WERI-Rb-1 (cell line): ENCODE results near the gene POLE.

Experiments used
- DNase-seq: peaks from one replicate; pipeline ENCODE4 v3.0.0-alpha.2; 2020
- H3K27ac ChIP-seq: fragments of 250-450 bp; sonication (Bioruptor Pico); 2 replicates; pipeline ENCODE4 v1.5.1; 2020; ENCODE audit warnings: mild to moderate bottlenecking, moderate library complexity
- H3K27me3 ChIP-seq: fragments of 250-450 bp; sonication (Bioruptor Pico); 2 replicates; pipeline ENCODE4 v1.5.1; 2021; ENCODE audit warnings: mild to moderate bottlenecking, low read depth, moderate library complexity; ENCODE audit not compliant: insufficient read depth, severe bottlenecking
- H3K36me3 ChIP-seq: fragments of 250-450 bp; sonication (Bioruptor Pico); 2 replicates; pipeline ENCODE4 v1.5.1; 2020; ENCODE audit warnings: mild to moderate bottlenecking, moderate library complexity
- H3K4me3 ChIP-seq: 2 replicates; pipeline ENCODE4 v1.5.1; 2011; ENCODE audit warnings: low read depth, mild to moderate bottlenecking, control low read depth, low read length
- H3K9me3 ChIP-seq: fragments of 250-450 bp; sonication (Bioruptor Pico); 2 replicates; pipeline ENCODE4 v1.5.1; 2021; ENCODE audit warnings: mild to moderate bottlenecking, moderate library complexity; ENCODE audit not compliant: severe bottlenecking
- TF ChIP-seq, protein P1 (sequence below): IDR thresholded peaks from 2 replicates; pipeline ENCODE4 v1.5.1; 2011; ENCODE audit warnings: low read depth, mild to moderate bottlenecking, control low read depth, inconsistent platforms, low read length

POLE gene

GRCh38 chr12:132686825-132687210 is 324 bp downstream of the POLE start:
- peak overlapping the region; percentile 91 for H3K27ac ChIP-seq

GRCh38 chr12:132685400-132685799 is 1.7 kb downstream of the POLE start:
- TF ChIP-seq, protein P1, sequence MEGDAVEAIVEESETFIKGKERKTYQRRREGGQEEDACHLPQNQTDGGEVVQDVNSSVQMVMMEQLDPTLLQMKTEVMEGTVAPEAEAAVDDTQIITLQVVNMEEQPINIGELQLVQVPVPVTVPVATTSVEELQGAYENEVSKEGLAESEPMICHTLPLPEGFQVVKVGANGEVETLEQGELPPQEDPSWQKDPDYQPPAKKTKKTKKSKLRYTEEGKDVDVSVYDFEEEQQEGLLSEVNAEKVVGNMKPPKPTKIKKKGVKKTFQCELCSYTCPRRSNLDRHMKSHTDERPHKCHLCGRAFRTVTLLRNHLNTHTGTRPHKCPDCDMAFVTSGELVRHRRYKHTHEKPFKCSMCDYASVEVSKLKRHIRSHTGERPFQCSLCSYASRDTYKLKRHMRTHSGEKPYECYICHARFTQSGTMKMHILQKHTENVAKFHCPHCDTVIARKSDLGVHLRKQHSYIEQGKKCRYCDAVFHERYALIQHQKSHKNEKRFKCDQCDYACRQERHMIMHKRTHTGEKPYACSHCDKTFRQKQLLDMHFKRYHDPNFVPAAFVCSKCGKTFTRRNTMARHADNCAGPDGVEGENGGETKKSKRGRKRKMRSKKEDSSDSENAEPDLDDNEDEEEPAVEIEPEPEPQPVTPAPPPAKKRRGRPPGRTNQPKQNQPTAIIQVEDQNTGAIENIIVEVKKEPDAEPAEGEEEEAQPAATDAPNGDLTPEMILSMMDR, result no peak
- Histone ChIP-seq H3K9me3 (no peaks in the 10 kb centered on the region), H3K4me3 (no peak overlapping the region), H3K36me3 (peaks cover 42% of the 10 kb centered on the region), H3K27me3 (no peaks in the 10 kb centered on the region), H3K27ac (no peak overlapping the region)
- DNase-seq, result no peak

More at GRCh38 chr12:132686825-132687210, 324 bp downstream of the POLE start:
- TF ChIP-seq, protein P1, result no peak
- Histone ChIP-seq H3K9me3 (no peaks in the 10 kb centered on the region), H3K4me3 (peak overlapping the region; percentile 68), H3K36me3 (peaks cover 45% of the 10 kb centered on the region), H3K27me3 (no peaks in the 10 kb centered on the region)
- DNase-seq, result peak; percentile 20

GRCh38 chr12:132677492-132677891 is 9.7 kb downstream of the POLE start:
- peaks cover 93% of the 10 kb centered on the region for H3K36me3 ChIP-seq
- H3K27me3 ChIP-seq, result no peaks in the 10 kb centered on the region
- no peak overlapping the region for H3K4me3 ChIP-seq
- H3K9me3 ChIP-seq, result no peaks in the 10 kb centered on the region
- TF ChIP-seq, protein P1, result no peak
- H3K27ac ChIP-seq, result no peak overlapping the region
- no peak for DNase-seq

DNA sequence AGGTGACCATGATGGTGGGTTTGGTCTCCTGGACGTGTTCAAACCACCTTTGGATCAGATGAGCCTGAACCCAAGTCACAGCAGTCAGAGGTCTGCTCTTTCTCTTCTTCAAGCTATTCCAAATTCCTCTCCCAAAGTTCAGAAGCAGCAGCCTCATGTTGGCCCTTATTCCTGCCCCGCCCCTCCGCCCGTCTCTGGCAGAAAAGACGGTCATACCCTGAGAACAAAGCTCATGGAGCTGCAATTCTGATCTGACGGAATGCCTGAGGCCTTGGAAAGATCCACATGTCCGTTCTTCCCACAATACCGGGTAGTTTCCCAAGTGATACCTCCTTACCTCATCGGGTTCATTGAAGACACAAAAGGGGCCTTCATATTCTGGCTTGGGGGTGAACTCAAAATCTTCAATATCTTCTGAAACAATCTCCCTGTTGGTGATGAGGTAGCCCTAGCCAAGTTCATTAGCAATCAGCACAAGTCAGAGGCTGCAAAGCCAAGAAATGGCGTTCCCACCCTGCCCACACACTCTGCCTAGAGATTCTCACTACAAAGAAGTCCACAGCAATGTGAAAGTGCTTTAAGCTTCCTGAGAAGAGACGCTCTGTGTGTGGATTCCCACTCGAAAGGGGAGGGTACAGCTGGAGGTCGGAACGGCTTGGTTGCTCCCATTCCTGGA is 11.2 kb downstream of the POLE start:
- no peak for DNase-seq
- Histone ChIP-seq H3K27ac (no peak overlapping the region), H3K27me3 (no peaks in the 10 kb centered on the region), H3K36me3 (peaks cover 98% of the 10 kb centered on the region), H3K9me3 (no peaks in the 10 kb centered on the region), H3K4me3 (no peak overlapping the region)
- TF ChIP-seq, protein P1, result no peak

- no peaks in the 10 kb centered on the region for H3K27me3 ChIP-seq
- H3K9me3 ChIP-seq, result no peaks in the 10 kb centered on the region
- DNase-seq, result no peak
- H3K36me3 ChIP-seq, result peaks cover 98% of the 10 kb centered on the region
- TF ChIP-seq, protein P1, result no peak
- H3K27ac ChIP-seq, result no peak overlapping the region
- no peak overlapping the region for H3K4me3 ChIP-seq
Observed at GRCh38 chr12:132674561-132674960, 12.6 kb downstream of the POLE start.
